ENCODE results near the gene TRAF3.
"Not testable (repeated sequence)": the region's sequence is repeated elsewhere in the genome, so short reads cannot be mapped to it uniquely, and the experiment has no call there.

Gene TRAF3

DNA sequence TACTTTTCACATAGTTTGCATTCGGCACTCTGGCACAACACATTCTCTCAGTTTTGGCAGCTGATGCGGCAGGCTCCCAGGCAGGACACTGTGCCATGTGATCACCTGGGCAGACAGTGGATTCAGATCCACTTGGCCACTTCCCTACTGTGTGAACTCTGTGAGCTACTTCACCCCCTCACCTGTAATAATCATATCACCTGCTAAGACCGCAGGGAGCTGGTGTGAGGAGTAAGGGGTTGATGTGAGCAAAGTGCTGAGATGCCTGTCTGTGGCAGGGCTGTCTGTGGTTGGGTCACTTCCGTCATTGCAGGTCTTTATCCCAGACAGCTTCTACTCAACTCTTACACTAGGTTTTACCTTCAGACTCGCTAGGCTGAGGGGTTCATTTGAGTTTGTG lies 94.8 kb downstream of the TRAF3 start:
- Histone ChIP-seq H3K36me3 (replicated peaks) (peaks cover 19% of the 10 kb centered on the region), H3K27ac (no peak overlapping the region), H3K4me3 (ENCODE audit: low read depth, low read length) (no peak overlapping the region), H3K27me3 (replicated peaks) (no peaks in the 10 kb centered on the region)
- in situ Hi-C loops (cut with HindIII; ENCODE audit: low pct_ligation_motif_present, low sequenced_read_pairs): no loop called here
- DNase-seq: no peak
- TF ChIP-seq, protein P1, sequence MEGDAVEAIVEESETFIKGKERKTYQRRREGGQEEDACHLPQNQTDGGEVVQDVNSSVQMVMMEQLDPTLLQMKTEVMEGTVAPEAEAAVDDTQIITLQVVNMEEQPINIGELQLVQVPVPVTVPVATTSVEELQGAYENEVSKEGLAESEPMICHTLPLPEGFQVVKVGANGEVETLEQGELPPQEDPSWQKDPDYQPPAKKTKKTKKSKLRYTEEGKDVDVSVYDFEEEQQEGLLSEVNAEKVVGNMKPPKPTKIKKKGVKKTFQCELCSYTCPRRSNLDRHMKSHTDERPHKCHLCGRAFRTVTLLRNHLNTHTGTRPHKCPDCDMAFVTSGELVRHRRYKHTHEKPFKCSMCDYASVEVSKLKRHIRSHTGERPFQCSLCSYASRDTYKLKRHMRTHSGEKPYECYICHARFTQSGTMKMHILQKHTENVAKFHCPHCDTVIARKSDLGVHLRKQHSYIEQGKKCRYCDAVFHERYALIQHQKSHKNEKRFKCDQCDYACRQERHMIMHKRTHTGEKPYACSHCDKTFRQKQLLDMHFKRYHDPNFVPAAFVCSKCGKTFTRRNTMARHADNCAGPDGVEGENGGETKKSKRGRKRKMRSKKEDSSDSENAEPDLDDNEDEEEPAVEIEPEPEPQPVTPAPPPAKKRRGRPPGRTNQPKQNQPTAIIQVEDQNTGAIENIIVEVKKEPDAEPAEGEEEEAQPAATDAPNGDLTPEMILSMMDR (IDR thresholded peaks at IDR 0.05; ENCODE audit: low read depth, low read length, missing control alignments): no peak

DNA sequence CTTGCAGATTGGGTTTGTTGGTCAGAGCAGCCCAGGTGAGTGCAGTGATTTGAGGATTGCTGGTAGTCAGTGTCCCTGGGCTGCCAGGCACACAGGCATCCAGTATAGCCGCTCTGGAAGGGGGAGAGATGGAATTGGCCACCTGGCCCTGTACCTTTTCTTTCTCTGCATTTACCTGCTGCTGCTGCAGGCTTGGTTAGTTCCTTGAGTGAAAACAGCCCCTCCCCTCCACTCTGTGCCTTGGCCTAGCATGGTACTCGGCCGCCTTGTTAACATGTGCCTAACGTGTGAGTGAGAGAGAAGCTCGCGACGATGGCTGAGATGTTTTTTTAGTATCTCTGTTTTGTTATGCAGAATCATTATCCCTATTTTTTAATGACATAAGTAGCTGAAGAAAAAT lies 95.9 kb downstream of the TRAF3 start:
- no peak overlapping the region for H3K4me3 ChIP-seq (ENCODE audit: low read depth, low read length)
- no peak overlapping the region for H3K27ac ChIP-seq
- DNase-seq: no peak
- TF ChIP-seq, protein P1 (IDR thresholded peaks at IDR 0.05; ENCODE audit: low read depth, low read length, missing control alignments): no peak
- H3K36me3 ChIP-seq (replicated peaks): peaks cover 19% of the 10 kb centered on the region
- in situ Hi-C loops (cut with HindIII; ENCODE audit: low pct_ligation_motif_present, low sequenced_read_pairs): no loop called here
- H3K27me3 ChIP-seq (replicated peaks): no peaks in the 10 kb centered on the region

DNA sequence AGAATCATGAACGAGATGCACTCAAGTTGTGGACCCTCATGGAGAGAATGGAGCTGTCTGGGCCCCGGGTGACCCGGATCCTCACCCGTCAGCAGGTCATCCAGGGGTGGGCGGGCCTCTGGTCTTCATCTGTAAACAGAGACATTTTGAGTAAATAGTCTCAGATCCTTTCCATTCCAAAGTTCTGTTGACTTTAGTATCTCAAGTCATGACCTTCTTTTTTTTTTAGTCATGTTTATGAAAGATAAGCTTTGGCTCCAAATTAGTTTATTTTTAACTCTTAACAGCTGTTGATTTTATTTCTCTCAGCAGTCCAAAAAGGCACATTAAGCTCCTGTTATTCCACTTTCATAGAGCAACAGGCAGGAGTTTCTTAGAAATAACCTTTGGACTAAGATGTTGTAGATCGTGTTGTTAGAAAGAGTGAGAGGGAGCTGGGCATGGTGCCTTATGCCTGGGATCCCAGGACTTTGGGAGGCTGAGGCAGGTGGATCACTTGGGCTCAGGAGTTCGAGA lies 96.4 kb downstream of the TRAF3 start:
- Histone ChIP-seq H3K4me3 (ENCODE audit: low read depth, low read length) (no peak overlapping the region), H3K36me3 (replicated peaks) (peaks cover 19% of the 10 kb centered on the region), H3K27ac (no peak overlapping the region), H3K27me3 (replicated peaks) (no peaks in the 10 kb centered on the region)
- in situ Hi-C loops (cut with HindIII; ENCODE audit: low pct_ligation_motif_present, low sequenced_read_pairs): no loop called here
- no peak for DNase-seq
- TF ChIP-seq, protein P1 (IDR thresholded peaks at IDR 0.05; ENCODE audit: low read depth, low read length, missing control alignments): no peak

DNA sequence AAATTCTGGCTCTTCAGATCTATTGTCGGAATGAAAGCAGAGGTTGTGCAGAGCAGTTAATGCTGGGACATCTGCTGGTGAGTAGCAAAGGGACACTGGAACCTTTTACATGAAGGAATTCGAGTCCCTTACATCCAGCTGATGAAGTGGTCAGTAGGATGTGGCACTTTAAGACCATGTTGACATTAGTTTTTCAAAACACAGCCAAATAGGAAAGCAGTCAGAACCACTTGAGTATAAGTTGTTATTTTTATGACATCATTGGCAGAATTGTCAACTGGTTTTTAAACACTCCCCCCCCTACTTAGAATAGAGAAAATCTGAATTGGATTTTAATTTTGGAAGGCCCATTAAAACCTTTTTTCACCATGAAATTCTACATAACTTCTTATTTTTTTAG lies 98.4 kb downstream of the TRAF3 start:
- in situ Hi-C loops (cut with HindIII; ENCODE audit: low pct_ligation_motif_present, low sequenced_read_pairs): no loop called here
- peaks cover 25% of the 10 kb centered on the region for H3K36me3 ChIP-seq (replicated peaks)
- TF ChIP-seq, protein P1 (IDR thresholded peaks at IDR 0.05; ENCODE audit: low read depth, low read length, missing control alignments): no peak
- no peak for DNase-seq
- no peaks in the 10 kb centered on the region for H3K27me3 ChIP-seq (replicated peaks)
- H3K27ac ChIP-seq: no peak overlapping the region
- H3K4me3 ChIP-seq (ENCODE audit: low read depth, low read length): no peak overlapping the region

DNA sequence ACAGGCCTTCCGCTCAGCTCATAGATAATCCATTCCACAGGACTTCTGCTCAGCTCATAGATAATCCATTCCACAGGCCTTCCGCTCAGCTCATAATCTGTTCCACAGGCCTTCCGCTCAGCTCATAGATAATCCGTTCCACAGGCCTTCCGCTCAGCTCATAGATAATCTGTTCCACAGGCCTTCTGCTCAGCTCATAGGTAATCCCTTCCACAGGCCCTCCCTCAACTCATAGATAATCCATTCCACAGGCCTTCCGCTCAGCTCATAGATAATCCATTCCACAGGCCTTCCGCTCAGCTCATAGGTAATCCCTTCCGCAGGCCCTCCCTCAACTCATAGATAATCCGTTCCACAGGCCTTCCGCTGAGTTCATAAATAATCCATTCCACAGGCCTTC lies 100.3 kb downstream of the TRAF3 start:
- DNase-seq; H3K27me3 ChIP-seq (replicated peaks); H3K4me3 ChIP-seq (ENCODE audit: low read depth, low read length); H3K27ac ChIP-seq; in situ Hi-C loops (cut with HindIII; ENCODE audit: low pct_ligation_motif_present, low sequenced_read_pairs): not testable (repeated sequence)
- H3K36me3 ChIP-seq (replicated peaks): peaks cover 17% of the 10 kb centered on the region

DNA sequence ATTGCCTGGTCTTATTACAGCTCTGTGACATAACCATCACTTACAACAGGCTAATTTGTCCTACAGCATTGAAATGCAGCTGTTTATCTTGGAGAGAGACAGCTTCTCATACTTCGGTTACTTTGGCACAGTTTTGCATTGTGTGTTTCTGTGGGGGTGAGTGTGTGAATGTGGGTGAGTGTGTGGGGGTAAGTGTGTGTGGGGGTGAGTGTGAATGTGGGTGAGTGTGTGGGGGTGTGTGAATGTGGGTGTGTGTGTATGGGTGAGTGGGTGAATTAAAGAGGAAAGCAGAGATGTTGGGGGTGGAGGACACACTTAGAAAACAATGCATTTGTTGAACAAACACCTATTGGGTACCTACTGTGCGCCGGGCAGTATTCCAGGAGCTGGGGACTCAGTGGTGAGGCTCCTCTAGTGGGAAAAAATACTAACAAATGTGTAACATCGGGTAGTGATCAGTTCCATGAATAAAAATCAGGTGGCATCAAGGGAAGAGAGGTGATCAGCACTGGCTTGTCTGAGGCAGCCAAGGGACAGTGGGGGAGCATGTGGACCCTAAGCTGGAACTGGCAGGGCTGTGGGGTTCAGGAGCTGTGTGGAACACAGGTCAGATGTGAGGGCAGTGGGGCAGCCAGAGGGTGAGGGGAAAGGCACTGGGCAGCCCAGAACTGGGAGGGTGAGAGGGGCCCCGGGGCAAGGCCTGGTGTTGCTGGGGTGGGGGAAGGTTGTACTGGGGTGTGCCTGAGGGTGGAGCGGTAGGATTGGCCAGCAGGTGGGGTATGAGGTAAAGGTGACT lies 101.1 kb downstream of the TRAF3 start:
- TF ChIP-seq, protein P1 (IDR thresholded peaks at IDR 0.05; ENCODE audit: low read depth, low read length, missing control alignments): no peak
- Histone ChIP-seq H3K27ac (no peak overlapping the region), H3K27me3 (replicated peaks) (no peaks in the 10 kb centered on the region), H3K4me3 (ENCODE audit: low read depth, low read length) (no peak overlapping the region), H3K36me3 (replicated peaks) (peaks cover 14% of the 10 kb centered on the region)
- no peak for DNase-seq
- in situ Hi-C loops (cut with HindIII; ENCODE audit: low pct_ligation_motif_present, low sequenced_read_pairs): no loop called here
